Stimulated activated CD8-positive, alpha-beta memory T cell treated with anti-CD3 and anti-CD28 coated beads, Interleukin-7, amount 100 ng/mL, for 48 hours (primary cell): ENCODE measurements around the gene HIVEP1.
A peak's percentile ranks its signal among the peaks of the same experiment; 100 is the strongest.
"Not testable (repeated sequence)": the region's sequence is repeated elsewhere in the genome, so short reads cannot be mapped to it uniquely, and the experiment has no call there.

Experiments used
- DNase-seq, 2 donors: peaks; one replicate each; pipeline ENCODE4 v3.0.0-alpha.2; 2020; ENCODE audit warnings: low read depth in 1 of 2; ENCODE audit errors: extremely low read depth in 1 of 2

The HIVEP1 gene

DNA sequence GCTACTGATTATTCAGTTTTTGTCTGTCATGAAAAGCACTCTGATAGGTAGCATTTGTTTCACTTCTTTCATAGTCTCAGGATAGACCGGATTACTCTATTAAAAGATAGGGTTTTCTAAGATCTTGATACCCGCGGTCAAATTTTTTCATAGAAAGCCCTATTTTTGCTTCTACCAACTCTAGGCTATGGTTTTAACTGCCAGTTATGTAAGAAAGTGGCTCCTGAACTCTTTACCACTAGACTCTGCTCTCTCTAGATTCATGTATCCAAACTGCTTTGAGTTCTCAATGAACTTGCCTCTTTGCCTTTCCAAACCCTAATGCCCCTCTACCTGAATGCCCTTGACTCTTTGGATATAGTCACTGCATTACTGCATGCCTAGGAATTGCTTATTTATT lies 70.3 kb downstream of the HIVEP1 start:
- no peak for DNase-seq

- no peak for DNase-seq
Observed at GRCh38 chr6:12083302-12083701, 71.2 kb downstream of the HIVEP1 start.

DNA sequence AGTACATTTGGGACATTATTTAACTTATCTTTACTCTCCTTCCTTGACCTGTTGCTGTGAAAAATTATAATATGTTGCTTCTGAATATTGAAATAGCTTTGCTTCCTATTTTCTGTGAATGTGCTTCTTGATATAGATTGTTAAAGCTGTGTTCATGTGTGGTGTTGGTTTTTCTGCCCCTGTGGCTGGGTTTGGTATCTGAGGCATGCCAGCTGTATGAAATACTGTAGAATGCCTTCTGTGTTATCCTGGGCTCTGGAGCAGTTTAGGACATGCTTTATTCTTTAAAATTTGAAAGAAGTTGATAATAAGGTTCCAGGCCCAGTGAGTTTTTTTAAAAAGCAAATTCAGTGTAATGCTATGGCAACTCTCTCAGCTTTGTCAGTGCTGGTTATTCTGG lies 71.7 kb downstream of the HIVEP1 start:
- DNase-seq = no peak

- no peak for DNase-seq
Observed at GRCh38 chr6:12084681-12085080, 72.6 kb downstream of the HIVEP1 start.

DNA sequence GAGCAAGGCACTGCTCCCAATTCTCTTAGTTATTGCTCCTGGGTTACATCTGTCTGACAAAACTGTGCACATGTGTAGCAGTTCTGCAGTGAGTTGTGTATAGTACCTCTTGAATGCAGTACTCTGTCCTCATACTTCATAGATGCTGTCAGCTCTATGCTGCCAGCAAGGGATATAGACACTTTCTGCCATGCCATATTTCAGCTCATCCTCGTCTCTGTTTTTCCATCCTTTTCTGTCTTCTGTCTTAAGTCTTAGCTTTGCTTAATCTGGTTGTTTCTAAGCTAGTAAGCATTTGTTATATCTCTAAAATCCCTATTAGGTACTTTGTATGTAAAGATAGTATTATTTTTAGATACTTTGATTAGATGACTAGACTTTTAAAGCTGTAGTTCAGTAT lies 76.4 kb downstream of the HIVEP1 start:
- no peak for DNase-seq

DNA sequence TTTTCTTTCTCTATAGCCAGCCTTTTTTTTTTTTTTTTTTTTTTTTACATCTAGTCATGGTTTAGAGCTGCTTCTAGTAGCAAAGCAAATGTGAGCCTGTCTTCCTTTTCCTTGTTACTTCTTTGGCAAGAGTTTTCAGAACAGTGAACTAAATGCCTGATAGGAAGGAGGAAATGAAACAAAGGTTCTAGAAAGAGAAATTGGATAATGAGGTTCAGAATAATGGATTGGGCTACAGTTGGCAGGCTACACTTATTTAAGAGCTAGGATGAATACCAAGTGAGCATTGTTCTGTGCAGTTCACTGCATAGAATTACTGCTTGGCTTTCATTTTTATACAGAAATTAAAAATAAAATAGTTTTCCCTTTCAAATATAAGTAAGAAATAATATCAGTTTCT lies 78.6 kb downstream of the HIVEP1 start:
- DNase-seq = no peak

DNA sequence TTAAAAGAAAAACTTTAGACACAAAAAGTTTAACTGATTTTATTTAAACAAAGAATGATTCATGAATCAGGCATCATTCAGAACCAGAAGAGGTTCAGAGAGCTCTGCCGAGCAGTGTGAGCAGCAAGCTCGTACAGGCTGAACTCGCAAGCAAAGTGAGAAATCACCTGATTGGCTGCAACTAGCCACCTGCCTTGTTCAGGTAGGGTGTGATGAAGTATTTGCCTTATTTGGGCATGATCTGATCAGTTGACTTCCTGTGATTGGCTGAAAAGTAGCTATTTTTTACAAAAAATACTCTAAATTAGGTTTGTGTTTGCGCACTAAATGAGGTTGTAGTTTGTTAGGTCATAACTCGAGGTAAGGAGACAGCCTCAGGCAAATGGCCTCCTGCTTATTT lies 80.7 kb downstream of the HIVEP1 start:
- no peak for DNase-seq

DNA sequence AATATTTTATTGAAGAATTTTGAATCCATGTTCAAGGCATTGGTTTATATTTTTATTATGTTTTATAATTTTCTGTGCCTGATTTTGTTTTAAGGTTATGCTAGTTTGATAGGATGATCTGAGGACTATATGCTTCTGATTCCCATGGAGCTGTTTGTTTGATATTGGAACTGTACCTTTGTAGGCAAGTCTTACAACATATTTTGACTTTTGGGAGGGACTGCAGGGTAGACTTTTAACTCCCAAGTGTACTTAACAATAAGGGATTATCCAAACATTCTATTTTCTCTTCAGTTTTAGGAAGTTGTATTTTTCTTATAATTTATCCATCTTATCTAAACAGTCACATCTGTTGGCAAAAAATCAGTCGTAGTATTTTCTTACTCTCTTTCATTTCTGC lies 82.6 kb downstream of the HIVEP1 start:
- DNase-seq = no peak

DNA sequence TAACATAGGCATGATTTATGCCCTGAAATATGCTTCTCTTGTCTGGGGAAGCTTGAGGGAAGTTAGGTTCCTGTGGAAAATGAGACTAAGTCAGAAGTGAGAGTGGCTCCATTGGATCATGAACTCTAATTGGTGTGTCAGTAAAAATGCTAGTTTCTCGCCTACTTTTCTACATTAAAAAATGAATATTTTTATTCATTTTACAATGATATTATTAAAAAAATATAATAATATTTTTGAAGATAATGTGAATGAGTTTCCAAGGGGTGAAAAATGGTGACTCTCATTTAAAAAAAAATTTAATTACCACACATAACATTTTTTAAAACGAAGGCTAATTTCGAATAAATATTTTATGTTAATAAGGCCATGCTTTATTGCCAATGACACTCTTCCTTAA lies 84.2 kb downstream of the HIVEP1 start:
- DNase-seq = no peak

DNA sequence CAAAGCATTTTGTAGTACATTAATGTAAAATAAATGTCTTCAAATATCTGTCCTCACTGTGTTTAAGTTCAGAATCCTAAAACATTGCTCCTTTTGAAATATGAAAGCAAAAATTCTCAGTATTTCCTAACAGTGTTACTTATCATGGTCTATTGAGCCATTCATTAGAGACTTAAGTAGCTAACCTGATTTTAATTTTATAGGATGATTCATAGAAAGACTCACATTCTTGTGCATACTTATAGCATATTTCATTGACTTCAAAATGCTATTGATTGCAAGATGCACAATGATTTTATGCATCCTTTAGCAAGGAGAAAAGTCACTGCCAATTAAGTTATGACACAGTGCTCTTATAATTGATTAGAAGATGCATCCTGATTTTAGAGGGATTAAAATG lies 85.7 kb downstream of the HIVEP1 start:
- no peak for DNase-seq

- no peak for DNase-seq
Observed at GRCh38 chr6:12099623-12100338, 87.7 kb downstream of the HIVEP1 start.

DNA sequence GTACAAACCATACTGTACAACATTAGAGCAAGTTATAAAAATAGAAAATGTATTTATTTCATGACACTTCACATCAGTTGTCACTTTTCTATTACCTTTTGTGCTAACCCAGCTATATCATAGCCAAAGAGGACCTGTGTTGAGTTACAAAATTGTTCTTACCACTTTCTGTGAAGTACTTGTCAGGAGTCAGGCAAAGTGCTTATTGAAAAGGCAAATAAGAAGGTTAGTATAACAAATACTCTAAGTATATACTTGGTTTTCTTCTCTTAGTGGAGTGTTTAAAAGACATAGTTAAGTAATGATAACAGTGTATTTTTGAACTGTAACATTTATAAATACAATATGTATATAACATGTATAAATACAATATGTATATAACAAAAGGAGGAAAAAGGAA lies 88.9 kb downstream of the HIVEP1 start:
- DNase-seq = no peak

DNA sequence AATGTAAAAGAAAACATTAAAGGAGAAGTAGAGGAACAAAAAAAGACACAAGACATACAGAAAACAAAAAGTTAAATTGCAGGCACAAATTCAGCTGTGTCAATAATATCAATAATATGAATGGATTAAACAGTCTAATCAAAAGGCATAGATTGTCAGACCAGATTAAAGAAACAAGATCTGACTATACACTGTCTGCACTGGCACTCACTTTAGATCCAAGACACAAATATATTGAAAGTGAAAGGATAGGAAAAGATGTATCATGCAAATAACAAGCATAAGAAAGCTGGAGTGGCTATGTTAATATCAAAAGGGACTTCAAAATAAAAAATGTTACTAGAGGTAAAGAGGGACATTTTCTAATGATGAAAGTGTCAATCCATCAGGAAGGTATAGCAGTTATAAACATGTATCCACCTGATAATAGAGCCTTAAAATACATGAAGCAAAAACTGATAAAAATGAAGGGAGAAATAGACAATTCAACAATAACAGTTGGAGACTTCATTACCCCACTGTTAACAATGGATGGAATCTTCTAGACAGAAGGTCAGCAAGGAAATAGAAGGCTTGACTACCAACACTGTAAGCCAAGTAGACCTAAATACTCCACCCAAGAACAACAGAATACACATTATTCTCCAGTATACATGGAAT lies 89.7 kb downstream of the HIVEP1 start:
- no peak for DNase-seq

DNA sequence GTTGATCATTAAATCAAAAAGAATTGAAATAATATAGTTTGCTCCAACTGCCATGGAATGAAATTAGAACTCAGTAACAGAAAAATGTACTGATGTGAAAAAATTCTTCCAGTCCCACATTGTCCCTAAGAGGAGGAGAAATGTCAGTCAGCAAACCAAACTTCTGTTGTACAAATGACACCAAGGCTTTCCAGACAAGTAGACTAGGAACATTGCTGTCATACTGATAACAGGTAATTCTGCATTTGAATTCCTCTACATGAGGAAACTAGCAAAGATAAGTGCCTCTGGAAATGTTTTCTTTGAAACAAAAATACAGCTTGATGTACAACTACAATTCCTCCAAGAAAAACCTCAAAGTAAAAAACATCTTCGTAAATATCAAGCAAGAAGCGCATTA lies 90.2 kb downstream of the HIVEP1 start:
- DNase-seq = no peak

DNA sequence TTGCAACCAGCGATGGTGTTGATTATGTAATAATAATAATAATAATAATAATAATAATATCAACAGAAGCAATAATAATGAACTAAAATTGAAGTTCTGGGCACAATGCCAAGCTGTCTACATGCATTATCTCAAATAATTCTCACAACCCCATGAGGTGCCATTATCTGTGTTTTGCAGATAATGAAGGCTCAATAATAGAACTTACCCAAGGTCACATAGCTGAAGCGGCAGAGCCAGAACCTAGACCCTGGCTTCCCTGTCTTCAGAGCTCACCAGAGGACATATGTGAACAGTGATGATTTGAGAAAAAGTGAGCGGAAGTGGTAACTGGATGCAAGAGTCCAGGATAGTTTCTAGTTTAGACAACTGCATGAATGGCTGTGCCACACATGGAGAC lies 91.0 kb downstream of the HIVEP1 start:
- no peak for DNase-seq

GRCh38 chr6:12105271-12105670 lies 93.2 kb downstream of the HIVEP1 start:
- no peak for DNase-seq

DNA sequence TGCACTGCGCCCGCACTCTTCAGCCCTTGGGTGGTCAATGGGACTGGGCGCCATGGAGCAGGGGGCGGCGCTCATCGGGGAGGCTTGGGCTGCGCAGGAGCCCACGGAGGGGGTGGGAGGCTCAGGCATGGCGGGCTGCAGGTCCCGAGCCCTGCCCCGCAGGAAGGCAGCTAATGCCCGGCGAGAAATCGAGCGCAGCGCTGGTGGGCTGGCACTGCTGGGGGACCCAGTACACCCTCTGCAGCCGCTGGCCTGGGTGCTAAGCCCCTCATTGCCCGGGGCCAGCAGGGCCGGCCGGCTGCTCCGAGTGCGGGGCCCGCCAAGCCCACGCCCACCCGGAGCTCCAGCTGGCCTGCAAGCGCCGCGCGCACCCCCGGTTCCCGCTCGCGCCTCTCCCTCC lies 96.3 kb downstream of the HIVEP1 start:
- not testable (repeated sequence) for DNase-seq

- no peak for DNase-seq
Observed at GRCh38 chr6:12110523-12111362, 98.6 kb downstream of the HIVEP1 start.

- DNase-seq = no peak
Observed at GRCh38 chr6:12111363-12111670, 99.2 kb downstream of the HIVEP1 start.

- no peak for DNase-seq
Observed at GRCh38 chr6:12112540-12113189, 100.6 kb downstream of the HIVEP1 start.

GRCh38 chr6:12113190-12113577 lies 101.1 kb downstream of the HIVEP1 start:
- peak in 1 of 2 donors; percentile 10 for DNase-seq
